Body of pancreas (tissue), 4 donors: Measurements from ENCODE around the gene PCDHGB6. TPM values are rescaled to one million over a fixed set of nuclear protein-coding genes. Genes with fewer than 3 reads are reported as not detected.
"Not testable (repeated sequence)": the region's sequence is repeated elsewhere in the genome, so short reads cannot be mapped to it uniquely, and the experiment has no call there.

ENCODE experiments used
- ATAC-seq: fragments of 150-250 bp; one replicate; pipeline ENCODE4 v1.9.1; 2016
- DNase-seq, 4 donors: peaks; one replicate each; pipeline ENCODE4 v3.0.0-alpha.2; 2019
- H3K27ac ChIP-seq, 4 donors: fragments of 200-600 bp; sonication (generic); 1 replicate in 3 of 4; 2 replicates in 1 of 4; pipeline versions ENCODE4 v1.5.1 to v1.6.1; 2016 to 2019; ENCODE audit warnings: mild to moderate bottlenecking in 1 of 4, mixed read lengths in 1 of 4, moderate library complexity in 1 of 4
- H3K27me3 ChIP-seq, 2 donors: fragments of 200-600 bp; sonication (generic); one replicate each; pipeline ENCODE4 v1.6.0; 2016; ENCODE audit warnings: mild to moderate bottlenecking in 1 of 2
- H3K36me3 ChIP-seq, 2 donors: fragments of 200-600 bp; sonication (generic); replicated peaks in 1 of 2; 2 replicates each; pipeline ENCODE4 v1.5.1; 2016; ENCODE audit warnings: low read depth in 2 of 2; ENCODE audit not compliant: insufficient read depth in 1 of 2
- H3K4me1 ChIP-seq: fragments of 200-600 bp; sonication (generic); one replicate; pipeline ENCODE4 v1.6.0; 2016
- H3K4me3 ChIP-seq, 2 donors: fragments of 200-600 bp; sonication (generic); 1 replicate in 1 of 2; 2 replicates in 1 of 2; pipeline ENCODE4 v1.5.1; 2016 to 2019
- H3K9me3 ChIP-seq, 3 donors: fragments of 200-600 bp; sonication (generic); 1 replicate in 2 of 3; 2 replicates in 1 of 3; pipeline ENCODE4 v1.5.1; 2016
- CTCF ChIP-seq, 7 experiments: fragments of 450-650 bp in 4 of 7; fragments of 200-600 bp in 3 of 7; sonication (generic) in 3 of 7; IDR thresholded peaks; one replicate each; pipeline ENCODE4 v1.5.1; 2016 to 2019; ENCODE audit warnings: antibody characterized with exemption in 7 of 7
- POLR2A ChIP-seq, 3 donors: fragments of 450-650 bp; IDR thresholded peaks; one replicate each; pipeline ENCODE4 v1.6.1; 2016; ENCODE audit warnings: antibody characterized with exemption in 3 of 3, mild to moderate bottlenecking in 2 of 3
- WGBS, 2 donors: methylation state at CpG; one replicate each; pipeline ENCODE4 v1.1.5; 2017; 5-methylcytosine and 5-hydroxymethylcytosine counted together
- intact Hi-C: fragments of 100-400 bp; cut with DNase I; formaldehyde crosslinking; loops from one replicate; pipeline ENCODE4 v1.15.1; 2023
- total RNA-seq, 2 donors: library from RNA; depleted of rRNA; stranded (reverse); fragments of >200 nt; gene quantifications; one replicate each; pipeline ENCODE4 v1.1.0, GENCODE V29; 2016

The PCDHGB6 gene
- total RNA-seq, 2 donors from 2014 or later, result 4.6 to 8.0 TPM

- H3K4me3 ChIP-seq, H3K4me1 ChIP-seq, H3K27me3 ChIP-seq, intact Hi-C loops, H3K36me3 ChIP-seq: not testable (repeated sequence)
- peak within 1 kb of the TSS in 1 of 4 donors; percentile 21 for H3K27ac ChIP-seq
- peaks cover 0 to 63% (median 14%) of the 10 kb centered on the region in 3 donors for H3K9me3 ChIP-seq
- peak; percentile 18 to 60 (median 52) for TF ChIP-seq CTCF (IDR thresholded peaks at IDR 0.05)
- TF ChIP-seq POLR2A (IDR thresholded peaks at IDR 0.05), result peak in 1 of 3 donors; percentile 9
- ATAC-seq, result peak; percentile 85
- WGBS, 2 donors, result 3 to 4% methylated on average over 19 to 26 of the region's 43 CpGs
- DNase-seq, result peak; percentile 40 to 63 (median 54)
These were observed 9.9 kb upstream of the PCDHGB6 start, which contains the start of gene PCDHGB5 for GRCh38 chr5:141397756-141398551. Gene PCDHGB5, plus strand, starts transcription at chr5:141397947. Its CDS starts 181 bp downstream, at chr5:141398128.

DNA sequence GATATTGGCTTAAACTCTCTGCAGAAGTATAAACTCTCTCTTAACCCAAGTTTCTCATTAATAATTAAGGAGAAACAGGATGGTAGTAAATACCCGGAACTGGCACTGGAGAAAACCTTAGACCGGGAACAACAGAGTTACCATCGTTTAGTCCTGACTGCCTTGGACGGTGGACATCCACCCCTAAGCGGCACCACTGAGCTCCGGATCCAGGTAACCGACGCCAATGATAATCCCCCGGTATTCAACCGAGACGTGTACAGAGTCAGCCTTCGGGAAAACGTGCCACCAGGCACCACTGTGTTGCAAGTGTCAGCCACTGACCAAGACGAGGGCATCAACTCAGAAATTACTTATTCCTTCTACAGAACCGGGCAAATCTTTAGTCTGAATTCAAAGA, 9.2 kb upstream of the PCDHGB6 start:
- ATAC-seq (no peak), DNase-seq (no peak)
- Histone ChIP-seq H3K27me3 (no peaks in the 10 kb centered on the region), H3K36me3 (no peaks in the 10 kb centered on the region), H3K27ac (no peak overlapping the region), H3K4me3 (no peak overlapping the region), H3K4me1 (no peaks in the 10 kb centered on the region), H3K9me3 (peaks cover 0 to 63% (median 8%) of the 10 kb centered on the region in 3 donors)
- WGBS, 2 donors, result 19 to 30% methylated on average over 15 of the region's 15 CpGs
- TF ChIP-seq POLR2A (IDR thresholded peaks at IDR 0.05) (no peak), CTCF (IDR thresholded peaks at IDR 0.05) (no peak)
- intact Hi-C loops, result no loop called here

DNA sequence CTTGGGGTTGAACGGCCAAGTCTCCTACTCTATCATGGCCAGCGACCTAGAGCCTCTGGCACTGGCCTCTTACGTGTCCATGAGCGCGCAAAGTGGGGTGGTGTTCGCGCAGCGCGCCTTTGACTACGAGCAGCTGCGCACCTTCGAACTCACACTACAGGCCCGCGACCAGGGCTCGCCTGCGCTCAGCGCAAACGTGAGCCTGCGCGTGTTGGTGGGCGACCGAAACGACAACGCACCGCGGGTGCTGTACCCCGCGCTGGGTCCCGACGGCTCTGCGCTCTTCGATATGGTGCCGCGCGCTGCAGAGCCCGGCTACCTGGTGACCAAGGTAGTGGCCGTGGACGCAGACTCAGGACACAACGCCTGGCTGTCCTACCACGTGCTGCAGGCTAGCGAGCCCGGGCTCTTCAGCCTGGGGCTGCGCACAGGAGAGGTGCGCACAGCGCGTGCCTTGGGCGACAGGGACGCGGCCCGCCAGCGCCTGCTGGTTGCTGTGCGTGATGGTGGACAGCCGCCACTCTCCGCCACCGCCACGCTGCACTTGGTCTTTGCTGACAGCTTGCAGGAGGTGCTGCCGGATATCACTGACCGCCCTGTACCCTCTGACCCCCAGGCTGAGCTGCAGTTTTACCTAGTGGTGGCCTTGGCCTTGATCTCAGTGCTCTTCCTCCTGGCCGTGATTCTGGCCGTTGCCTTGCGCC, 8.1 kb upstream of the PCDHGB6 start:
- WGBS, 2 donors, result 17 to 25% methylated on average over 11 to 51 of the region's 61 CpGs
- no peaks in the 10 kb centered on the region for H3K36me3 ChIP-seq
- DNase-seq (no peak), ATAC-seq (no peak)
- intact Hi-C loops, result no loop called here
- H3K9me3 ChIP-seq, result peaks cover 0 to 64% (median 10%) of the 10 kb centered on the region in 3 donors
- no peak for TF ChIP-seq POLR2A (IDR thresholded peaks at IDR 0.05)
- TF ChIP-seq CTCF (IDR thresholded peaks at IDR 0.05), result no peak
- no peaks in the 10 kb centered on the region for H3K4me1 ChIP-seq
- no peak overlapping the region for H3K27ac ChIP-seq
- no peak overlapping the region for H3K4me3 ChIP-seq
- no peaks in the 10 kb centered on the region for H3K27me3 ChIP-seq

- TF ChIP-seq CTCF (IDR thresholded peaks at IDR 0.05) (peak in 3 of 7 experiments; percentile 24 to 32 (median 26)), POLR2A (IDR thresholded peaks at IDR 0.05) (no peak)
- no peak for DNase-seq
- 21 to 22% methylated on average over 25 to 27 of the region's 27 CpGs for WGBS, 2 donors
- no peak within 1 kb of the TSS for H3K4me3 ChIP-seq
- peaks cover 0 to 65% (median 10%) of the 10 kb centered on the region in 3 donors for H3K9me3 ChIP-seq
- no peaks in the 10 kb centered on the region for H3K36me3 ChIP-seq
- no peaks in the 10 kb centered on the region for H3K27me3 ChIP-seq
- no peak within 1 kb of the TSS for H3K27ac ChIP-seq
- intact Hi-C loops, result no loop called here
- no peaks in the 10 kb centered on the region for H3K4me1 ChIP-seq
- ATAC-seq, result no peak
These were observed 5.1 kb upstream of the PCDHGB6 start, which contains the start of gene PCDHGA9 for GRCh38 chr5:141402553-141403243. Gene PCDHGA9, plus strand, starts transcription at chr5:141402778. Its CDS starts 175 bp downstream, at chr5:141402953.
